Parathyroid adenoma (tissue), 2 donors: Measurements from ENCODE around the gene RBFOX1.

Source experiments
- H2AFZ ChIP-seq: fragments of 300-600 bp; sonication (generic); one replicate; pipeline ENCODE4 v1.7.0; 2017; ENCODE audit warnings: antibody characterized with exemption, mild to moderate bottlenecking
- H3K27ac ChIP-seq: fragments of 300-600 bp; sonication (generic); one replicate; pipeline ENCODE4 v1.7.0; 2017
- H3K27me3 ChIP-seq: fragments of 300-600 bp; sonication (generic); one replicate; pipeline ENCODE4 v1.7.0; 2017; ENCODE audit warnings: low read length; ENCODE audit not compliant: control insufficient read depth, insufficient read depth
- H3K36me3 ChIP-seq: fragments of 300-600 bp; sonication (generic); one replicate; pipeline ENCODE4 v1.7.0; 2017; ENCODE audit warnings: low read length; ENCODE audit not compliant: control insufficient read depth, insufficient read depth
- H3K4me1 ChIP-seq: fragments of 300-600 bp; sonication (generic); one replicate; pipeline ENCODE4 v1.7.0; 2017; ENCODE audit warnings: control low read depth
- H3K4me2 ChIP-seq: fragments of 300-600 bp; sonication (generic); one replicate; pipeline ENCODE4 v1.7.0; 2017; ENCODE audit warnings: low read length
- H3K4me3 ChIP-seq: fragments of 300-600 bp; sonication (generic); one replicate; pipeline ENCODE4 v1.7.0; 2017; ENCODE audit warnings: low read depth, low read length
- H3K79me2 ChIP-seq: fragments of 300-600 bp; sonication (generic); one replicate; pipeline ENCODE4 v1.7.0; 2017; ENCODE audit warnings: control low read depth
- H3K9ac ChIP-seq: fragments of 300-600 bp; sonication (generic); one replicate; pipeline ENCODE4 v1.7.0; 2017; ENCODE audit warnings: mild to moderate bottlenecking
- H3K9me3 ChIP-seq: fragments of 300-600 bp; sonication (generic); one replicate; pipeline ENCODE4 v1.7.0; 2017; ENCODE audit warnings: low read length; ENCODE audit not compliant: control insufficient read depth
- CTCF ChIP-seq: fragments of 300-600 bp; sonication (generic); IDR thresholded peaks from one replicate; pipeline ENCODE4 v1.7.0; 2017; ENCODE audit warnings: antibody characterized with exemption, mild to moderate bottlenecking
- donor health status: primary hyperparathyroidism.

The RBFOX1 gene

DNA sequence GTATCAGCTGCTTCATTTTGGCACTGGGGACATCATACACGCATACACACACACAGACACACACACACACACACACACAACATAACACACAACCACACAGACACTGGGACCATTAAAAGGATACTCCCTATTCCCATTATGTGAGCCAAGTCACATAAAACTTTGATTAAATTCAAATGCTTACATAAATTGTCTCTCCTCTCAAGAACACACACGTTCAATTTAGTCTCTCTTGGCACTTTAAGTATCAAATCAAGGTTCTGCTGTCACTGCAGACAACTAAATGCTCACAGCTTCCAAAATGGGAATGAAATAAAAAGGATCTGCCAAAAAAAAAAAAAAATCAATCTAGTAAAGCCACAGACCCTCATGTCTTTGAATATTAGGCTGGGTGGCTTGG is 184.9 kb downstream of the RBFOX1 start:
- no peak overlapping the region for H3K27ac ChIP-seq
- H3K9me3 ChIP-seq: no peaks in the 10 kb centered on the region
- TF ChIP-seq CTCF: no peak
- no peak overlapping the region for H3K4me3 ChIP-seq
- no peaks in the 10 kb centered on the region for H3K36me3 ChIP-seq
- H3K27me3 ChIP-seq: no peaks in the 10 kb centered on the region
- no peaks in the 10 kb centered on the region for H3K79me2 ChIP-seq
- H3K4me2 ChIP-seq: no peak overlapping the region
- no peaks in the 10 kb centered on the region for H3K4me1 ChIP-seq
- H2AFZ ChIP-seq: no peak overlapping the region
- no peak overlapping the region for H3K9ac ChIP-seq

GRCh38 chr16:7518158-7518557 is 185.5 kb downstream of the RBFOX1 start:
- no peak overlapping the region for H3K4me3 ChIP-seq
- H2AFZ ChIP-seq: no peak overlapping the region
- TF ChIP-seq CTCF: no peak
- H3K27me3 ChIP-seq: no peaks in the 10 kb centered on the region
- no peaks in the 10 kb centered on the region for H3K4me1 ChIP-seq
- no peaks in the 10 kb centered on the region for H3K36me3 ChIP-seq
- no peaks in the 10 kb centered on the region for H3K9me3 ChIP-seq
- H3K27ac ChIP-seq: no peak overlapping the region
- H3K4me2 ChIP-seq: no peak overlapping the region
- H3K9ac ChIP-seq: no peak overlapping the region
- H3K79me2 ChIP-seq: no peaks in the 10 kb centered on the region

- Histone ChIP-seq H3K27ac (no peak overlapping the region), H3K79me2 (no peaks in the 10 kb centered on the region), H3K4me3 (no peak overlapping the region), H3K27me3 (no peaks in the 10 kb centered on the region), H3K36me3 (no peaks in the 10 kb centered on the region), H3K9ac (no peak overlapping the region), H3K9me3 (no peaks in the 10 kb centered on the region), H2AFZ (no peak overlapping the region), H3K4me2 (no peak overlapping the region), H3K4me1 (no peaks in the 10 kb centered on the region)
- no peak for TF ChIP-seq CTCF
Observed at GRCh38 chr16:7521834-7522233, 189.2 kb downstream of the RBFOX1 start.

GRCh38 chr16:7524419-7524818 is 191.8 kb downstream of the RBFOX1 start:
- Histone ChIP-seq H3K36me3 (no peaks in the 10 kb centered on the region), H3K4me2 (no peak overlapping the region), H3K27ac (no peak overlapping the region), H3K9ac (no peak overlapping the region), H3K79me2 (no peaks in the 10 kb centered on the region), H3K4me3 (no peak overlapping the region), H3K4me1 (no peaks in the 10 kb centered on the region), H3K9me3 (no peaks in the 10 kb centered on the region), H2AFZ (no peak overlapping the region), H3K27me3 (no peaks in the 10 kb centered on the region)
- no peak for TF ChIP-seq CTCF

GRCh38 chr16:7526736-7527135 is 194.1 kb downstream of the RBFOX1 start:
- H3K9me3 ChIP-seq: no peaks in the 10 kb centered on the region
- no peaks in the 10 kb centered on the region for H3K4me1 ChIP-seq
- no peak overlapping the region for H3K27ac ChIP-seq
- H3K4me2 ChIP-seq: no peak overlapping the region
- H2AFZ ChIP-seq: no peak overlapping the region
- no peak for TF ChIP-seq CTCF
- H3K36me3 ChIP-seq: no peaks in the 10 kb centered on the region
- no peak overlapping the region for H3K4me3 ChIP-seq
- H3K27me3 ChIP-seq: no peaks in the 10 kb centered on the region
- H3K9ac ChIP-seq: no peak overlapping the region
- no peaks in the 10 kb centered on the region for H3K79me2 ChIP-seq
